Stomach (tissue), 4 donors: ENCODE data around the gene AUH.

Source experiments
- EP300 ChIP-seq: sonication (generic); formaldehyde crosslinking; IDR thresholded peaks from one replicate; pipeline ENCODE4 v1.6.1; 2017; ENCODE audit warnings: antibody characterized with exemption
- POLR2A ChIP-seq, 4 donors: fragments of 450-650 bp; IDR thresholded peaks; one replicate each; pipeline ENCODE4 v1.6.1; 2016; ENCODE audit warnings: antibody characterized with exemption in 4 of 4, control low read depth in 2 of 4, mild to moderate bottlenecking in 1 of 4, moderate library complexity in 1 of 4
- POLR2AphosphoS5 ChIP-seq, 3 donors: sonication (generic); formaldehyde crosslinking; IDR thresholded peaks; one replicate each; pipeline ENCODE4 v1.6.1; 2016; ENCODE audit warnings: antibody characterized with exemption in 3 of 3
- TF ChIP-seq, protein P1 (sequence below), 7 experiments: fragments of 450-650 bp in 4 of 7; fragments of 200-600 bp in 3 of 7; sonication (generic) in 3 of 7; IDR thresholded peaks; one replicate each; pipeline ENCODE4 v1.5.1; 2016 to 2019; ENCODE audit warnings: antibody characterized with exemption in 7 of 7, control low read depth in 2 of 7, mild to moderate bottlenecking in 1 of 7

DNA sequence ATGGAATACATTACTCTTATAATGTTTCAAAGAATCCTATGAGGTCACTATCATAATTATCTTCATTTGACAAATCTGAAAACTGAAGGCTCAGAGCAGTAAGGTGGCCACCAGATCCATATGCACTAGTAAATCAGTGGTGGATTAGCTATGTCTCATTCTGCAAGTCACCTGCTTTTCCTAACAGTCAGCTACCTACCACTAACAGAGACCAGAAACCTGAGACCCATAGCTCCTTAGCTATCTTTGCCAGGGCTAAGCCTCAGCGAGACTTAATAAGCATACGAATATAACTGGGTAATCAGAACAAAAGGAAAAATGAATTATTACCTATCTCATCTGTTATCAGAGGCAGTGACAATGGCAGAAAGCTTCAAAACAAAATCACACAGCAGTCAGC is 118.7 kb downstream of the AUH start:
- TF ChIP-seq, protein P1, sequence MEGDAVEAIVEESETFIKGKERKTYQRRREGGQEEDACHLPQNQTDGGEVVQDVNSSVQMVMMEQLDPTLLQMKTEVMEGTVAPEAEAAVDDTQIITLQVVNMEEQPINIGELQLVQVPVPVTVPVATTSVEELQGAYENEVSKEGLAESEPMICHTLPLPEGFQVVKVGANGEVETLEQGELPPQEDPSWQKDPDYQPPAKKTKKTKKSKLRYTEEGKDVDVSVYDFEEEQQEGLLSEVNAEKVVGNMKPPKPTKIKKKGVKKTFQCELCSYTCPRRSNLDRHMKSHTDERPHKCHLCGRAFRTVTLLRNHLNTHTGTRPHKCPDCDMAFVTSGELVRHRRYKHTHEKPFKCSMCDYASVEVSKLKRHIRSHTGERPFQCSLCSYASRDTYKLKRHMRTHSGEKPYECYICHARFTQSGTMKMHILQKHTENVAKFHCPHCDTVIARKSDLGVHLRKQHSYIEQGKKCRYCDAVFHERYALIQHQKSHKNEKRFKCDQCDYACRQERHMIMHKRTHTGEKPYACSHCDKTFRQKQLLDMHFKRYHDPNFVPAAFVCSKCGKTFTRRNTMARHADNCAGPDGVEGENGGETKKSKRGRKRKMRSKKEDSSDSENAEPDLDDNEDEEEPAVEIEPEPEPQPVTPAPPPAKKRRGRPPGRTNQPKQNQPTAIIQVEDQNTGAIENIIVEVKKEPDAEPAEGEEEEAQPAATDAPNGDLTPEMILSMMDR (IDR thresholded peaks at IDR 0.05), result no peak
- no peak for TF ChIP-seq EP300
- no peak for TF ChIP-seq POLR2A (IDR thresholded peaks at IDR 0.05)
- no peak for TF ChIP-seq POLR2AphosphoS5 (IDR thresholded peaks at IDR 0.05)
